WI38 (cell line): ENCODE data around the gene FUT4.

Experiments
- H3K4me3 ChIP-seq: 2 replicates; pipeline ENCODE4 v1.5.1; 2011; ENCODE audit warnings: low read depth, mild to moderate bottlenecking, control low read depth, low read length
- CTCF ChIP-seq: IDR thresholded peaks from 2 replicates; pipeline ENCODE4 v1.5.1; 2012; ENCODE audit warnings: low read depth, mild to moderate bottlenecking, control low read depth, low read length

Gene FUT4

GRCh38 chr11:94558468-94558867 is 14.7 kb downstream of the FUT4 start:
- no peak for TF ChIP-seq CTCF
- no peak overlapping the region for H3K4me3 ChIP-seq

- H3K4me3 ChIP-seq, result no peak overlapping the region
- no peak for TF ChIP-seq CTCF
These were observed 15.2 kb downstream of the FUT4 start for GRCh38 chr11:94558932-94559331.

GRCh38 chr11:94559361-94559760 is 15.6 kb downstream of the FUT4 start:
- no peak overlapping the region for H3K4me3 ChIP-seq
- TF ChIP-seq CTCF, result no peak

GRCh38 chr11:94560834-94561233 is 17.1 kb downstream of the FUT4 start:
- no peak for TF ChIP-seq CTCF
- no peak overlapping the region for H3K4me3 ChIP-seq

- TF ChIP-seq CTCF, result no peak
- H3K4me3 ChIP-seq, result no peak overlapping the region
These were observed 19.6 kb downstream of the FUT4 start for GRCh38 chr11:94563176-94563847.

- H3K4me3 ChIP-seq, result no peak overlapping the region
- TF ChIP-seq CTCF, result no peak
These were observed 20.2 kb downstream of the FUT4 start for GRCh38 chr11:94563848-94564467.

- H3K4me3 ChIP-seq, result no peak within 1 kb of the TSS
- no peak for TF ChIP-seq CTCF
These were observed 23.5 kb downstream of the FUT4 start, which contains the start of gene PIWIL4 for GRCh38 chr11:94567181-94567670. TSS of gene PIWIL4 (plus strand) at chr11:94567368. CDS start at chr11:94567519, 151 bp downstream.
